ENCODE data around the gene CFDP1.

DNA sequence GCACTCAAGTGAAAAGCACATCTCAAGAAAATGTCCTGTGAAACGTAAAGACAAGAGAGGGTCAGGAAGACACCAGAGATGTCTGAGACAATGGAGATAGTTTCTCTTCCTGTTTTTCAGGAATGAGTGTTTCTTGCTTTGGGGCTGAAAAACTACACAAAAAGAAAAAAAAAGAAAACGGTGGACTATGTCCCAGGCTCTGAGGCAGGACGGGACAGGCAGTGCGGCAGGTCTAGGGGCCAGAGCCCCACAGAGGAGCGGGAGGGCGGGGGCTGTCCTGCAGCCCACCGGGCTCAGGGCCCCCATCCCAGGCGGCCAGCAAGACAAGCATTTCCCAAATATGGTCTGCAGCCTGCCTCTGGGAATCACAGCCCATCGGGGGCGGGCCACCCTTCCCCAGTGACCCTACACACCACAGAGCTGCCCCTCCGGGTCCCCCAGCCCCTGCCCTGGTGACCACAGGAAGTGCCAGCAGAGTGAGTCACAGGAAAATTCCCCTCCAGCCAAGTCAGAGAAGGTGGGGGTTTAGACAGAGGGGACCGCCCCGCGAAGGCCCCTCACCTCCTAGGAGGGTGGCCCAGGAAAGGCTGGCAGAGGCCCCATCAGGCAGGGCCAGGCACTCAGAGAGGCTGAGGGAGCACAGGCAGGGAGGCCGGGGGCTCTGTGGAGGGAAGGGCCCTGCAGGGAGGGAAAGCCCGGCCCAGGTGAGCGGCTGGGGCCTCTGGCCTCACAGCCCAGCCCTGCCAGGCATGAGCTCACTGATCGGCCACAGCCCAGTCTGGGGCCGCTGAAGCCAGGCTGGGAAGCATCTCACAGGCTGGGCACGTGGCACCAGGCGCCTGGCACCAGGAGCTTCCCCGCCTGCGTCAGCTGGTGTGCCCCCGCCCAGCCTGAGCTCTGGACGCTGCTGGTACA is 188.2 kb downstream of the CFDP1 start:
- TF ChIP-seq, protein P1, sequence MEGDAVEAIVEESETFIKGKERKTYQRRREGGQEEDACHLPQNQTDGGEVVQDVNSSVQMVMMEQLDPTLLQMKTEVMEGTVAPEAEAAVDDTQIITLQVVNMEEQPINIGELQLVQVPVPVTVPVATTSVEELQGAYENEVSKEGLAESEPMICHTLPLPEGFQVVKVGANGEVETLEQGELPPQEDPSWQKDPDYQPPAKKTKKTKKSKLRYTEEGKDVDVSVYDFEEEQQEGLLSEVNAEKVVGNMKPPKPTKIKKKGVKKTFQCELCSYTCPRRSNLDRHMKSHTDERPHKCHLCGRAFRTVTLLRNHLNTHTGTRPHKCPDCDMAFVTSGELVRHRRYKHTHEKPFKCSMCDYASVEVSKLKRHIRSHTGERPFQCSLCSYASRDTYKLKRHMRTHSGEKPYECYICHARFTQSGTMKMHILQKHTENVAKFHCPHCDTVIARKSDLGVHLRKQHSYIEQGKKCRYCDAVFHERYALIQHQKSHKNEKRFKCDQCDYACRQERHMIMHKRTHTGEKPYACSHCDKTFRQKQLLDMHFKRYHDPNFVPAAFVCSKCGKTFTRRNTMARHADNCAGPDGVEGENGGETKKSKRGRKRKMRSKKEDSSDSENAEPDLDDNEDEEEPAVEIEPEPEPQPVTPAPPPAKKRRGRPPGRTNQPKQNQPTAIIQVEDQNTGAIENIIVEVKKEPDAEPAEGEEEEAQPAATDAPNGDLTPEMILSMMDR (IDR thresholded peaks at IDR 0.05): no peak
- TF ChIP-seq POLR2AphosphoS5 (IDR thresholded peaks at IDR 0.05): peak; percentile 80 to 90 (median 83)
